ENCODE data around the gene PCGF3.

DNA sequence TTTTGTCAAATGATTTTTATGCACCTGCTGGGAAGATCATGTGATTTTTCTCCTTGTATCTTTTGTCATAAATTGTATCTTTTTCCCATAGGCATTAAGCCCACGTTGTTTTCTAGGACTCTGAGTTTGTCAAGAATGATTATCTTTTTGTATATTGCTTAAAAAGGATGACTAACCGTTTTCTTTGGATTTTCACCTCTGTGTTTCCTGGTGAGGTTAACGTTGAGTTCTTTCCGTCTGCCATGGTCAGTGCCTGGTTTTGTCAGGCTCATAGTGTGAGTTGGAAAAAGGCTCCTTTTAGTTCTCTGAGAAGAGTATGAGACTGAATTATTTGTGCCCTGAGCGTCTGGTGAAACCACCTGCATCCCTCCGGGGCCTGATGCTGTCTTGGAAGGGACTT lies 21.9 kb downstream of the PCGF3 start:
- no peak for TF ChIP-seq POLR2A (IDR thresholded peaks at IDR 0.05)
- TF ChIP-seq, protein P1, sequence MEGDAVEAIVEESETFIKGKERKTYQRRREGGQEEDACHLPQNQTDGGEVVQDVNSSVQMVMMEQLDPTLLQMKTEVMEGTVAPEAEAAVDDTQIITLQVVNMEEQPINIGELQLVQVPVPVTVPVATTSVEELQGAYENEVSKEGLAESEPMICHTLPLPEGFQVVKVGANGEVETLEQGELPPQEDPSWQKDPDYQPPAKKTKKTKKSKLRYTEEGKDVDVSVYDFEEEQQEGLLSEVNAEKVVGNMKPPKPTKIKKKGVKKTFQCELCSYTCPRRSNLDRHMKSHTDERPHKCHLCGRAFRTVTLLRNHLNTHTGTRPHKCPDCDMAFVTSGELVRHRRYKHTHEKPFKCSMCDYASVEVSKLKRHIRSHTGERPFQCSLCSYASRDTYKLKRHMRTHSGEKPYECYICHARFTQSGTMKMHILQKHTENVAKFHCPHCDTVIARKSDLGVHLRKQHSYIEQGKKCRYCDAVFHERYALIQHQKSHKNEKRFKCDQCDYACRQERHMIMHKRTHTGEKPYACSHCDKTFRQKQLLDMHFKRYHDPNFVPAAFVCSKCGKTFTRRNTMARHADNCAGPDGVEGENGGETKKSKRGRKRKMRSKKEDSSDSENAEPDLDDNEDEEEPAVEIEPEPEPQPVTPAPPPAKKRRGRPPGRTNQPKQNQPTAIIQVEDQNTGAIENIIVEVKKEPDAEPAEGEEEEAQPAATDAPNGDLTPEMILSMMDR (IDR thresholded peaks at IDR 0.05) = no peak

All from uterus (tissue), 2 donors.